GM18505 (cell line): ENCODE measurements around the gene CCZ1B.
A peak's percentile ranks its signal among the peaks of the same experiment; 100 is the strongest.
"Not testable (repeated sequence)": the region's sequence is repeated elsewhere in the genome, so short reads cannot be mapped to it uniquely, and the experiment has no call there.

Experiments
- ATAC-seq: cut with Tn5 transposase; IDR thresholded peaks from one replicate; pipeline ENCODE4 v1.9.1; 2021; ENCODE audit not compliant: unreplicated experiment
- POLR2A ChIP-seq: IDR thresholded peaks from 4 replicates; pipeline ENCODE4 v1.6.1; 2011; ENCODE audit warnings: borderline replicate concordance; ENCODE audit not compliant: insufficient read depth, insufficient read length; ENCODE audit errors: extremely low read depth

Gene CCZ1B

DNA sequence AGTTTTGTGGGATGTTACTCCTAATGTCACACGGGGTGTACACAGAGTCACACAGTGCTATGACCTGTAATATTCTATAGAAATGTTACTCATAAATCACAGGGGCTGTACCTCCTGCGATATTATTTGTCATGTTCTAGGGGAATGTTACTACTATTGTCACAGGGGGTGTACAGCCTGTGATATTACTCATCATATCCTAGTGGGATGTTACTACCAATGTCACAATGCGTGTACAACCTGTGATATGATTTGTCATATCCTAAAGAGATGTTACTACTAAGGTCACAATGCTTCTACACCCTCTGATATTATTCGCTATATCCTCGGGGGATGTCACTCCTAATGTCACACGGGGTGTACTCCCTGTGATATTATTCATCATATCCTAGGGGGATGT lies 7.6 kb upstream of the CCZ1B start:
- no peak for ATAC-seq
- TF ChIP-seq POLR2A: no peak

DNA sequence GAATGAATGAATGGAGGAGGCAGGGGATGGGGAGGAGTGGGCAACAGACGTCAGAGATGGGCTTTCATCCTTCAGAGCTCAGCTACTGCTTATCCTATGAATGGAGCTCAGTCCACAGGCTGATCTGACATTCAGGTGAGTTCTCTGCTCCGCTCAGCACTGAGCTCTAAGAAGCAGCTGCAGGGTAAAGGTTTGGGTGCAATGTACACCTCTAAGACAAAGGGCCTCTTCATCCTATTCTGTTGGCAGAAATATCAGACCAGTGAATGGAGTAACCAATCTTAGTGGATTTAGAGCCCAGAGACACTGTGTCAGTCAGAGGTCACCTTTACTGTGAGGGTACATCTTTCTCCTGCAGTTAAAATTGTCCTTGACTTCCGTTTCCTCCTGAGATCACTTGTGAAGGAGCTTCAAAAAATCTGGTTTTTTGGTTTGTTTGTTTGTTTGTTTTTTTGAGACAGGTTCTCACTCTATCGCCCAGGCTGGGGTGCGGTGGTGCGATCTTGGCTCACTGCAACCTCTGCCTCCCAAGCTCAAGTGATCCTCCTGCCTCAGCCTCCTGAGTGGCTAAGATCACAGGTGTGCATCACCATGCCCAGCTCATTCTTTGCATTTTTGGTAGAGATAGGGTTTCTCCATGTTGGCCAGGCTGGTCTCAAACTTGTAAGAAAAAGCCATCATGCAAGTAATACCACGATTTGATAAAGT lies 5.1 kb upstream of the CCZ1B start:
- ATAC-seq: no peak
- no peak for TF ChIP-seq POLR2A

DNA sequence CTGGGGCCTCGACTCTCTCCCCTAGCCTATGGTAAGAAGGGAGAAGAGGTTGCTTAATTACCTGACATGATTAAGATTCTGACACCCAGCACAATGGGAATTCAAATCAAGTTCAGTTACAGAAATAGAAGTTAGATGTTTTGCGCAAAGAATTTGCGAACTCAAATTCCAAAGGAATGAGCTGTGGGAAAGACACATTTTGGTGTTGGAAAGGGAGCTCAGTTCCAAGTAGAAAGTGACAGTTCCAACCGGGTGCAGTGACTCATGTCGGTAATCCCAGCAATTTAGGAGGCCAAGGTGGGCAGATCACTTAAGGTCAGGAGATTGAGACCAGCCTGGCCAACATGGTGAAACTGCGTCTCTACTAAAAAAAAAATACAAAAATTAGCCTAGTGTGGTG lies 4.0 kb upstream of the CCZ1B start:
- ATAC-seq: not testable (repeated sequence)

DNA sequence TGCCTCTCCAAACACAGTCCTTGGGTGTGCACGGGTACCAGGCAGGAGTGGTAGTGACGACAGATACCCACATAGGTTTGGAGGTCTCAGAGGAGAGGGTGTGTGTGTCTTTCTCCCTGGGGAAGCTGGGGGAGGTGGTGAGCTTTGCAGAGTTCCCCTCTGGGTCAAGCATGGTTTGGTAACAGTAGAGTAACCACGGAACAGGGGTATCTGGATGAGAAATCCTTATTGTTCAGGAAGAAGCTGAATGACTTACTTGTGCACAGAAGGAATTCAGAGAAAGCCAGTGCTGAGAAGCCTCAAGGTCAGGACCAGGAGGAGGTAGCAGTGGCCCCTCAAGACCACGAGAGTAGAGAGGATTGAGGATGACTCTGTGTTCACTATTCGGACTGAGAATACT lies 3.5 kb upstream of the CCZ1B start:
- not testable (repeated sequence) for ATAC-seq

DNA sequence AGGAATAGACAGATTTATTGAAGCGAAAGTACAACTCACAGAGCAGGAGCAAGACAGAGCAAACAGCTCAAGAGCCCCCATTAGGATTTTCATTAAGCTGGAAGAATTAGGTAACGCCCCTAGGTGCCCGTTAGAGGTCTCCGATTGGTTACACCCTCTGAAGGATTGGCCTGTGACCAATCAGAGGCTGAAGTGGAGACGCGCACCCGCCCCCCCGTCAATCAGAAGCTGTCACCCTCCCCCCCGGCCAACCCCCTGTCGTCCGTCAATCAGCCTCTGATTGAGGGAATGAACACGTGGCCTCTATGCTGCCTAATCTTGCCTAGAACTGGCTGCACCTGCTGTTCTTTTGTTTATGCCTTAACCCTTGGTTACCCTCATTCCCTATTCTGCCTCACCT lies 1.1 kb upstream of the CCZ1B start:
- not testable (repeated sequence) for ATAC-seq

GRCh38 chr7:6825236-6826125 lies 594 bp downstream of the CCZ1B start:
- peak; percentile 54 for ATAC-seq

DNA sequence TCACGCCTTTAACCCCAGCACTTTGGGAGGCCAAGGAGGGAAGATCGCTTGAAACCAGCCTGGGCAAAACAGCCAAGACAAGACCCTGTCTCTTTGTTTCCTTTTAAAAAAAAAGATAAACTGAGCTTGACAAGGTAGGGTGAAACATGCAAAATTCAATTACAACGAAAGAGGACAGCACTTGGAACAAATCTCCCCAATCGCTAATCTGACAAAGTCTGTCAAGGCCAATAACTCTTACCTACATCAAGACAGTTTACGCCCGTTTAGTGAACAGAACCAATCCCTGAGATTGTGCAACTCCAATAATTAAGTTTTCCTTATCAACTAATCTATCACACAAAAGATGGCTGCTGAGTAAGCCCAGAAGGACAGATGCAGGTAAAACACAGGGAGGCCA lies 4.5 kb downstream of the CCZ1B start:
- not testable (repeated sequence) for ATAC-seq

- ATAC-seq: not testable (repeated sequence)
These were observed 10.6 kb downstream of the CCZ1B start for GRCh38 chr7:6815470-6815869.

DNA sequence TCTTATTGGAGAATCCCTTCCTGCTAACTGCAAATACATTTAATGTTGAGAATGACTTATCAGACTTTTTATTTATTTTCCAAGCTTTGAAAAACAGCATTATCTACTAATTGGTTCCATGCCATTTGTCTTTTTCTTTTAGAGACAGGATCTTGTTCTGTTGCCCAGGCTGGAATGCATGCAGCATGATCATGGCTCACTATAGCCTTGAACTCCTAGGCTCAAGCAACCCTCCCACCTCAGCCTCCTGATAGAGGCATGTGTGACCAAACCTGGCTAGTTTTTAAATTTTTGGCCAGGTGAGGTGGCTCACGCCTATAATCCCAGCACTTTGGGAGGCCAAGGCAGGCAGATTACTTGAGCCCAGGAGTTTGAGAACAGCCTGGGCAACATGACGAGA lies 13.1 kb downstream of the CCZ1B start:
- not testable (repeated sequence) for ATAC-seq

DNA sequence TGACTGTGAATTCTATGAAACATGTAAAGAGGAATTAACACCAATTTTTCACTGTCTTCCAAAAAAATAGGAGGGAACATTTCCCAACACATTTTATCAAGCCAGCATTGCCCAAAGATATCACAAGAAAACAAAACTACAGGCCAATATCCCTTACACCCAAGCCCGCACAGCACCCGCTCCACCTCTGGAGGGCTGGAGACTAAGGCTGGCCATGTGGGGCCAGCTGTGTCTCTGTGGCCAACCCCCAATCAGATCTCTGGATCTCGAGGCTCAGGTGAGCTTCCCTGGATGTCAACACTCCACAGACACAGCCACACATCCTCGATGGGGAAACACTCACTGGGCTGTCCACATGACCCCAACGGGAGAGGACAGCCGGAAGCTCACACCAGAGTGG lies 18.1 kb downstream of the CCZ1B start:
- ATAC-seq: not testable (repeated sequence)

GRCh38 chr7:6807393-6807918 lies 18.6 kb downstream of the CCZ1B start:
- not testable (repeated sequence) for ATAC-seq

DNA sequence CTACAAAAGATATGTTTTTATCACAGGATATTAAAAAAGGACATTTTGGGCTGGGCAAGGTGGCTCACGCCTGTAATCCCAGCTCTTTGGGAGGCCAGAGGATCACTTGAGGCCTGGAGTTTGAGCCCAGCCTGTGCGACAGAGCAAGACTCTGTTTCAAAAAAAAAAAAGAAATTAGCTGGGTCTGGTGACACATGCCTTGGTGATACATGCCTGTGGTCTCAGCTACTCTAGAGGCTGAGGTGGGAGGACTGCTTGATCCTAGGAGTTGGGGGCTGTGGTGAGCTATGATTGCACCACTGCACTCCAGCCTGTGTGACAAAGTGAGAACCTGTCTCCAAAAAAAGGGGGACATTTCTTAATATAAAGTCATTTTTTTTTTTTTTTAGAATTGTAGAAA lies 25.7 kb downstream of the CCZ1B start:
- ATAC-seq: not testable (repeated sequence)

- not testable (repeated sequence) for ATAC-seq
These were observed 26.2 kb downstream of the CCZ1B start for GRCh38 chr7:6799887-6800286.

GRCh38 chr7:6798047-6798446 lies 28.0 kb downstream of the CCZ1B start:
- not testable (repeated sequence) for ATAC-seq

DNA sequence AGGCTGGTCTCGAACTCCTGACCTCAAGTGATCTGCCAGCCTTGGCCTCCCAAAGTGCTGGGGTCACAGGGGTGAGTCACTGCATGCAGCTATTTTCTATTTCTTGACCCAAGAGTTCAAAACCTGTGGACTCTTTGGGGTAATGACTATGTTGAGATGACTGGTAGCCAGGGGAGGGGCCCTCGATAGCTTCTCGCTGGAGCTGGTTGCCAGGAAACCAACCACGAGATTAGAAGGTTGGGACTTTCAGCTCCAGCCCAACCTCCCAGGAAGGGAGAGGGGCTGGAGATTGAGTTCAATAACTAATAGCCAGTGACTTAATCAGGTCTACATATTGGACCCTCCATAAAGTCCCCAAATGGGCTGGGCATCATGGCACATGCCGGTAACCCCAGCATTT lies 28.9 kb downstream of the CCZ1B start:
- ATAC-seq: not testable (repeated sequence)

GRCh38 chr7:6794276-6794675 lies 31.8 kb downstream of the CCZ1B start:
- ATAC-seq: not testable (repeated sequence)

GRCh38 chr7:6792113-6792872 lies 33.8 kb downstream of the CCZ1B start:
- ATAC-seq: not testable (repeated sequence)

- not testable (repeated sequence) for ATAC-seq
These were observed 36.7 kb downstream of the CCZ1B start for GRCh38 chr7:6789353-6789752.

DNA sequence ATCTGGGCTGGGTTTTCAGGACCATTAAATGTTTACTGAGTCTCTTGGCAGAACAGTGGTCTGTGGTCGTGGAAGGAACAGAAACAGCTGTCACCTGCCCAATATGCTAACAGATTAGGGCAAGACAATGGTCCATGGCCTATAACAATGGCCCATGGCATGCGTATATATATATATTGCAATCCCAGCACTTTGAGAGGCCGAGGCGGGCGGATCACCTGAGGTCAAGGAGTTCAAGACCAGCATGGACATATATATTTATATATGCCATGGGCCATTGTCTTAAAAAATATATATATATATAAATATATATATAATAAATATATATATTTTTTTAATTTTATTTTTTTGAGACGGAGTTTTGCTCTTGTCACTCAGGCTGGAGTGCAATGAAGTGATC lies 44.5 kb downstream of the CCZ1B start:
- ATAC-seq: not testable (repeated sequence)

GRCh38 chr7:6761186-6761585 lies 64.9 kb downstream of the CCZ1B start:
- not testable (repeated sequence) for ATAC-seq
